Stimulated activated CD4-positive, alpha-beta T cell treated with anti-CD3 and anti-CD28 coated beads, Interleukin-12 subunit alpha, Interleukin-12 subunit beta, amount 100 ng/mL, for 48 hours (primary cell): ENCODE measurements around the gene MAP4K3.
"Not testable (repeated sequence)": the region's sequence is repeated elsewhere in the genome, so short reads cannot be mapped to it uniquely, and the experiment has no call there.

Experiments
- DNase-seq, 3 donors: peaks; one replicate each; pipeline ENCODE4 v3.0.0-alpha.2; 2020; ENCODE audit warnings: low read depth in 2 of 3, low spot score in 1 of 3

MAP4K3 gene

GRCh38 chr2:39375917-39376316, 61.2 kb downstream of the MAP4K3 start:
- DNase-seq: no peak

- no peak for DNase-seq
Measured at GRCh38 chr2:39373181-39373802, 63.8 kb downstream of the MAP4K3 start.

GRCh38 chr2:39370101-39370500, 67.0 kb downstream of the MAP4K3 start:
- DNase-seq: no peak

GRCh38 chr2:39368846-39369245, 68.2 kb downstream of the MAP4K3 start:
- DNase-seq: no peak

- DNase-seq: no peak
Measured at GRCh38 chr2:39368376-39368775, 68.7 kb downstream of the MAP4K3 start.

GRCh38 chr2:39362595-39362994, 74.5 kb downstream of the MAP4K3 start:
- no peak for DNase-seq

- DNase-seq: no peak
Measured at GRCh38 chr2:39361511-39361910, 75.6 kb downstream of the MAP4K3 start.

- DNase-seq: not testable (repeated sequence)
Measured at GRCh38 chr2:39360342-39360741, 76.7 kb downstream of the MAP4K3 start.

- no peak for DNase-seq
Measured at GRCh38 chr2:39359453-39360038, 77.5 kb downstream of the MAP4K3 start.

GRCh38 chr2:39356922-39357639, 80.0 kb downstream of the MAP4K3 start:
- no peak for DNase-seq

- no peak for DNase-seq
Measured at GRCh38 chr2:39350658-39351057, 86.4 kb downstream of the MAP4K3 start.

- no peak for DNase-seq
Measured at GRCh38 chr2:39338502-39338901, 98.6 kb downstream of the MAP4K3 start.

GRCh38 chr2:39335930-39336329, 101.2 kb downstream of the MAP4K3 start:
- DNase-seq: no peak

GRCh38 chr2:39334978-39335377, 102.1 kb downstream of the MAP4K3 start:
- no peak for DNase-seq

- no peak for DNase-seq
Measured at GRCh38 chr2:39334529-39334928, 102.6 kb downstream of the MAP4K3 start.

- DNase-seq: no peak
Measured at GRCh38 chr2:39326644-39327043, 110.4 kb downstream of the MAP4K3 start.

- no peak for DNase-seq
Measured at GRCh38 chr2:39325966-39326365, 111.1 kb downstream of the MAP4K3 start.

GRCh38 chr2:39321056-39322035, 115.7 kb downstream of the MAP4K3 start:
- not testable (repeated sequence) for DNase-seq

- no peak for DNase-seq
Measured at GRCh38 chr2:39320162-39320561, 116.9 kb downstream of the MAP4K3 start.

GRCh38 chr2:39313575-39313974, 123.5 kb downstream of the MAP4K3 start:
- DNase-seq: no peak

- DNase-seq: no peak
Measured at GRCh38 chr2:39311469-39311868, 125.6 kb downstream of the MAP4K3 start.
